ENCODE data around the gene OR2S2.

DNA sequence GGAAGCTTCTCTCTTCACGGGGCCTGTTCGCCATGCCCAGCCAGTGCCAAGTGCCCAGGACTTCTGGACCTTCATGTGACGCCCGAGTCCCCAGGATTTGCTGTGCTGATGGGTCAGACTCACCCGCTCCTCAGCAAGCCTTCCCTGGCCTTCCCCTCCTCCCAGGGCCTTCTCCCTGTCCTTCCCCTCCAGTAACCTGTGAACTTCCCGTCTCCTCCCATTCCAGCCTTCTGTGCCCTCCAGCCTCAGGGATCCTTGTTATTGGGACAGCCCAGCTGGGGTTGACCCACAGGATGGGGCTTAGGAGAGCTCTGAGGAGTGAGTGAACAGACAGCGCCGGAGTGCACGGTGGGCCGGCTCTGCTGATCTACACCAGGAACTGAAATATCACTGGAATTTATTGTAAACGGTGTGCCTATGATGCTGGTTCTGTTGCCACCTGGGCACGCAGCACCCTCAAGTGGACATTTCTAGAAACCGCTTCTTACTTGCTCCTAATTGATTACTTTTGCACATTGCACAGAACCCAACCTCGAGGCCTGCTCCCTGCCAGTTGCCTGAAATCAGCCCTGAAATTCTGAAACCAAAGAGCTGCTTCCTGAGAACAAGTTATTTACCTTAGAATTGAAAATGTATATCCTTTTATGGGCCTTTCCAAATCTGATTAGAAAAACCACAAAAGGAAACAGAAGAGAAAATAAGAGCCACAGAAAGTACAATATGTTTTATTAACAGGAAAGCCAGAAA, 47.2 kb downstream of the OR2S2 start:
- no peak for TF ChIP-seq EZH2 (IDR thresholded peaks at IDR 0.05; ENCODE audit: borderline replicate concordance, low read depth, low read length, severe bottlenecking)
- TF ChIP-seq, protein P1, sequence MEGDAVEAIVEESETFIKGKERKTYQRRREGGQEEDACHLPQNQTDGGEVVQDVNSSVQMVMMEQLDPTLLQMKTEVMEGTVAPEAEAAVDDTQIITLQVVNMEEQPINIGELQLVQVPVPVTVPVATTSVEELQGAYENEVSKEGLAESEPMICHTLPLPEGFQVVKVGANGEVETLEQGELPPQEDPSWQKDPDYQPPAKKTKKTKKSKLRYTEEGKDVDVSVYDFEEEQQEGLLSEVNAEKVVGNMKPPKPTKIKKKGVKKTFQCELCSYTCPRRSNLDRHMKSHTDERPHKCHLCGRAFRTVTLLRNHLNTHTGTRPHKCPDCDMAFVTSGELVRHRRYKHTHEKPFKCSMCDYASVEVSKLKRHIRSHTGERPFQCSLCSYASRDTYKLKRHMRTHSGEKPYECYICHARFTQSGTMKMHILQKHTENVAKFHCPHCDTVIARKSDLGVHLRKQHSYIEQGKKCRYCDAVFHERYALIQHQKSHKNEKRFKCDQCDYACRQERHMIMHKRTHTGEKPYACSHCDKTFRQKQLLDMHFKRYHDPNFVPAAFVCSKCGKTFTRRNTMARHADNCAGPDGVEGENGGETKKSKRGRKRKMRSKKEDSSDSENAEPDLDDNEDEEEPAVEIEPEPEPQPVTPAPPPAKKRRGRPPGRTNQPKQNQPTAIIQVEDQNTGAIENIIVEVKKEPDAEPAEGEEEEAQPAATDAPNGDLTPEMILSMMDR (IDR thresholded peaks at IDR 0.05; ENCODE audit: borderline replicate concordance, extremely low read depth, low read length, poor library complexity, severe bottlenecking), result peak; percentile 59
